Astrocyte of the cerebellum (primary cell): ENCODE data around the gene ATRIP.

Source experiments
- DNase-seq: peaks from one replicate; pipeline ENCODE4 v3.0.0-alpha.2; 2011; ENCODE audit warnings: low read depth
- H3K4me3 ChIP-seq: 2 replicates; pipeline ENCODE4 v1.5.1; 2011; ENCODE audit warnings: mild to moderate bottlenecking, low read depth, low read length, moderate library complexity
- in situ Hi-C: cut with HindIII; loops from 2 replicates; pipeline ENCODE4 v1.10.0; 2017; ENCODE audit warnings: low sequenced_read_pairs
- TF ChIP-seq, protein P1 (sequence below): IDR thresholded peaks from 2 replicates; pipeline ENCODE4 v1.5.1; 2012; ENCODE audit warnings: low read length, low read depth, moderate library complexity, mild to moderate bottlenecking; ENCODE audit errors: missing control alignments

ATRIP gene

DNA sequence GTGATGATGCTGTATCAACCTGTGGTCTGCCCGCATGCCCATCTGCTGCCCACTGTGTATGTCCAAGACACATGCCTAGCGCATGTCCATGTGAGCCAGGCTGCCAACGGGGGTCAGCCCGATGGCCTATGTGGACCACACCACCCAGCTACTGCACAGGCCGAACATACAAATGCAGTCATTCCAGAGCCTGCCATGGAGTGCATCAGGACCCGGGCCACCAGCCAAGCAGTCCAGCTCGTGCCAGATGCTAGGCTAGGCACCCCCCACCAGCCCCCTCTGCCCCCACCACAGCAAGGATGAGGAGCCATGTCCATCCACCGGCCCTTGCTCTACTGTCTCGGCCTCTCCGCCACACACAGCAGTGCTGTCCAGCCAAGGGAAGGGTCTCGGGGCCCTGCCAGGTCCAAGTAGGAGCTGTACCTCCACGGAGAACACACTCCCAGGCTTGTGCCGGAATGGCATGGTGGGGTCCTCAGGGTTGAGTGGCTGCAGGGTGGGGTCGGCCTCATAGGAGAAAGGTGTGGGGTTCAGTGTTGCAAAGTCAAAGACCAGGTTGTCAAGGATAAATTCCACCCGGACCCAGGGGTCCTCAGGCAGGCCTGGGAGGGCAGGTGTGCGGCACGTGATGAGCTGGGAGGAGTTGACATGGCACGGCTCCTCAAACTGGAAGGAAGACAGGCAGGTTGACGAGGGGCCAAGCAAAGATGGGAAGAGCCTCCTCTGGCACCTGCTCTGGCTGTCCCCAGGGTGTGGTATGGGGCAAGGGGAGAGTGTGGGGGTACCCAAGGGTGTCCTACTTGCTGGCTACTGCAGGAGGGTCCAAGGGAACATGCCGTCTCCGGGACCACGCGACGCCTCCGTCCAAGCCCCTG, 31.9 kb upstream of the ATRIP start:
- no peak for DNase-seq
- no peak overlapping the region for H3K4me3 ChIP-seq
- in situ Hi-C loops: no loop called here
- TF ChIP-seq, protein P1, sequence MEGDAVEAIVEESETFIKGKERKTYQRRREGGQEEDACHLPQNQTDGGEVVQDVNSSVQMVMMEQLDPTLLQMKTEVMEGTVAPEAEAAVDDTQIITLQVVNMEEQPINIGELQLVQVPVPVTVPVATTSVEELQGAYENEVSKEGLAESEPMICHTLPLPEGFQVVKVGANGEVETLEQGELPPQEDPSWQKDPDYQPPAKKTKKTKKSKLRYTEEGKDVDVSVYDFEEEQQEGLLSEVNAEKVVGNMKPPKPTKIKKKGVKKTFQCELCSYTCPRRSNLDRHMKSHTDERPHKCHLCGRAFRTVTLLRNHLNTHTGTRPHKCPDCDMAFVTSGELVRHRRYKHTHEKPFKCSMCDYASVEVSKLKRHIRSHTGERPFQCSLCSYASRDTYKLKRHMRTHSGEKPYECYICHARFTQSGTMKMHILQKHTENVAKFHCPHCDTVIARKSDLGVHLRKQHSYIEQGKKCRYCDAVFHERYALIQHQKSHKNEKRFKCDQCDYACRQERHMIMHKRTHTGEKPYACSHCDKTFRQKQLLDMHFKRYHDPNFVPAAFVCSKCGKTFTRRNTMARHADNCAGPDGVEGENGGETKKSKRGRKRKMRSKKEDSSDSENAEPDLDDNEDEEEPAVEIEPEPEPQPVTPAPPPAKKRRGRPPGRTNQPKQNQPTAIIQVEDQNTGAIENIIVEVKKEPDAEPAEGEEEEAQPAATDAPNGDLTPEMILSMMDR: no peak

DNA sequence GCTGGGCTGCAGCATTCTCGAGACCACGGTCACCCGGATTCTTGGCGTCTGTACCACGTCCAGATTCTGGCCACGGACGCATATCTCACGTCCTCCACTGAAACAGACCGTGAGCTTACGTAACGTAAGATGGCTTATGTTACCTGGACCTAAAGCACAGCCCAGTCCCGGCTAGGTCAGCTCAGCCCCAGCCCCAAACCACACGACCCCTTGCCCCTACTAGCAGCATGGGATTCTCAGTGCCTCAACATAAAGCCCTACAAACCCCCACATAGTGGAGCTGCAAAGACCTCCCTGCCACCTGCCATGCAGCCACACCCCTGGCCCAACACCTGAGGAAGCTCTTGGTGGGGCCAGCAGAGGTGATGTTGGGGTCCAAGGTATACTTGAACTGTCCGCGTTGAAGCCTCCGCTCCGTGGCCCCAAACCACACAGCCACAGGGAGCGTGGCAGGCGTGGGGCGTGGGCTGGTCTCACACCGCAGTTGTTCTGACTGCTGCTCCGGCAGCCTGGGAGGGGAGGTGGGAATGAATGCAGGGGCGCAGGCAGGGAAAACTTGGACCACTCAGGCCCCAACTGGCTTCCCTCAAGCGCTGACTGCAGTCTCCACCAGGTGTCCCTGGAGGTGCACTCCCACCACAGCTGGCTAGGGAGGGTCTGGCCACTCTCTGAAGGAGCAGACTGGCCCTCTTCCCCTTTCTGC, 31.1 kb upstream of the ATRIP start:
- in situ Hi-C loops: no loop called here
- H3K4me3 ChIP-seq: no peak overlapping the region
- DNase-seq: no peak
- TF ChIP-seq, protein P1: peak; percentile 9

DNA sequence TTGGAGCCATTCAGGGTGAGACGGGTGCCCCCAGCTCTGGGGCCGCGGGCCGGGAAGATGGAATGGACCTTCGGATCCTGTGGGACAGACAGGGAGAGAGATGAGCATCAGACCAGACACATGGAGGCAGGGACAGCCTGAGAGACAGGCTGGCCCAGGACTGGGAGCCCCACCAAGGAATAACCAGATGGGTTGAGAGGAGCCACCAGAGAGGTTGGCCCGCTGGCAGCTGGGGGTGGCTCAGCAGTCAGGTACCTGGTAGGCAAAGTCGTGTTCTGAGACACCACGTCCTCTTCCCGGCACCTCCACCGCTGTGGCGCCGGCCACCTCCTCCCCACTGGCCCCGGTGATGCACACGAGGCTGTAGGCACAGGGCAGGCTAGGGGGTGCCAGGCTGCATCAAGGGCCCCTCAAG, 30.4 kb upstream of the ATRIP start:
- in situ Hi-C loops: no loop called here
- no peak for DNase-seq
- no peak overlapping the region for H3K4me3 ChIP-seq
- TF ChIP-seq, protein P1: no peak

DNA sequence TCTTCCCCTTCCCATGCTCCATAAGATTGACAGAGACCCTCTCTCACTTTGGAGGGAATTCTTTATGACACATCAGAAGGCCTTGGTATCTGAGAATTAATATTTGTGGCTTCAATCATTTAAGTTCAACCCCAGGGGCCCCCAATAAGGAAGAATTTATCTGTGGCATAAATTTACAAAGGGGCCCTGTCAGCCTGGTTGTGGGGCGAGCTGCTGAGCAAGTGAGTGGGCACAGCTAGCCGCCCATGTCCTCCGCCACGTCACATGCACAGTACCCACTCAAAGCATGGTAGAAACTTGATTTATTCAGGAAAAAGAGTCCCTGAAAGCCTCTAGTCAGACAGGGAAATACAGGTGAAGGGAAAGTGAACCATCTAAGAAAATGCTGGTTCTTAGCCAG, 30.0 kb upstream of the ATRIP start:
- no peak overlapping the region for H3K4me3 ChIP-seq
- TF ChIP-seq, protein P1: no peak
- in situ Hi-C loops: no loop called here
- DNase-seq: no peak

DNA sequence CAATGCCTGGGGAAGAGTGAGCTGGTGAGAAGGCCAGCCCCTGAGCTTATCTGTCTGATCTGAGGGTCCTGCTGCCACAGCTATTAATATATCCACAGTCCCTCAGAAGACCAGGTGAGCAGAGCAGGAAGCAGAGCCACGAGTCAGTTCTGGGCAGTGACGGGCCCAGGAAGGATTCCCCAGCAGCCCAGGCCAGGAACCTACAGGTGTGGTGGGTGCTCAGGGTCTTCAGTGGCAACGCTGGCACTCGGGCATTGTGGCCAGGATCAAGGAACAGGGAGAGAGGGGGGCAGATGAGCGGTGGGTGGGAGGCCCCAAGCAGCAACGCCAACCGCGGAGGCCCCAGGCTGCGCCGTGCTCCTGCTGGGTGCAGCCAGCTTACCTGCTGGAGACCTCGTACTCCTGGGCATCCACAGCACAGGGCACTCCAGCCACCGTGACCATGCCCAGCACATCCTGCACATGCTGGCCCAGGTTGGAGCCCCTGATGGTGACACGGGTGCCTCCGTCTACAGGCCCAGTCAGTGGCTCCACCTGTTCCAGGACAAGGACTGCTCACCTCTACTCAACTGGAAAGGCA, 28.9 kb upstream of the ATRIP start:
- in situ Hi-C loops: no loop called here
- H3K4me3 ChIP-seq: no peak overlapping the region
- TF ChIP-seq, protein P1: no peak
- no peak for DNase-seq

DNA sequence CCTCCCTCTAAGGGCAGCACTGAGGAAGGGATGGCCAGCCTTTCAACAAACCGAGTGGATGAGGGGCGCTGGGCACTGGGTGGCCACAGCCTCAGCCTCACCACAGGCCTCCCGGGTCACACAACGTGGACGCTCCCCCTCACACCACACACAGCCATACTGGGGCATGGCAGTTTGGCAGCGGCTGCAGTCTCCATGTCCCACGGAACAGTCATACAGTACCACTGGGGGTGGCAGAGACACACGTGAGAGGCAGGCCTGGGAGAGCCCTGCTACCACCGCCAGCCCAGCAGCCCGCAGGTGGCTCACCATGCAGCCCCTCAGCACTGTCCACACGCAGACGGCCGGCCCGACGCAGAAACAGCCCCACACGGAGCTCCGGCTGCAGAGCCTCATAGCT, 28.4 kb upstream of the ATRIP start:
- DNase-seq: no peak
- no peak overlapping the region for H3K4me3 ChIP-seq
- TF ChIP-seq, protein P1: no peak
- in situ Hi-C loops: no loop called here
